Body of pancreas (tissue), 4 donors: ENCODE measurements around the gene TTLL10.

ENCODE experiments used
- CTCF ChIP-seq, 7 experiments: fragments of 450-650 bp in 4 of 7; fragments of 200-600 bp in 3 of 7; sonication (generic) in 3 of 7; IDR thresholded peaks; one replicate each; pipeline ENCODE4 v1.5.1; 2016 to 2019; ENCODE audit warnings: antibody characterized with exemption in 7 of 7
- POLR2A ChIP-seq, 3 donors: fragments of 450-650 bp; IDR thresholded peaks; one replicate each; pipeline ENCODE4 v1.6.1; 2016; ENCODE audit warnings: antibody characterized with exemption in 3 of 3, mild to moderate bottlenecking in 2 of 3

- TF ChIP-seq CTCF (IDR thresholded peaks at IDR 0.05) (no peak), POLR2A (IDR thresholded peaks at IDR 0.05) (no peak)
Observed at GRCh38 chr1:1232796-1233566, 59.3 kb downstream of the TTLL10 start.
